Neural cell (in vitro differentiated cells): ENCODE data around the gene MCM7. TPM values are rescaled to one million over a fixed set of nuclear protein-coding genes. Genes with fewer than 3 reads are reported as not detected.

Experiments used
- H2AFZ ChIP-seq: fragments of 200-600, 300-800 bp; sonication (generic), shearing (Covaris generic); 2 replicates; pipeline ENCODE4 v1.6.0; 2014; ENCODE audit warnings: low read depth, mild to moderate bottlenecking, antibody characterized with exemption, low read length, moderate library complexity
- H3F3A ChIP-seq: fragments of 200-600 bp; shearing (Covaris generic); 2 replicates; pipeline ENCODE4 v1.6.1; 2016; ENCODE audit warnings: mild to moderate bottlenecking, moderate library complexity, mixed read lengths, antibody characterized with exemption, low read length; ENCODE audit not compliant: insufficient read depth, poor library complexity, severe bottlenecking
- H3K27ac ChIP-seq: fragments of 200-600, 300-800 bp; sonication (generic), shearing (Covaris generic); 2 replicates; pipeline ENCODE4 v1.5.1; 2014; ENCODE audit warnings: mild to moderate bottlenecking, low read length, moderate library complexity
- H3K27me3 ChIP-seq: fragments of 300-800, 200-600 bp; sonication (generic), shearing (Covaris generic); 2 replicates; pipeline ENCODE4 v1.6.0; 2014; ENCODE audit warnings: mild to moderate bottlenecking, low read depth, low read length, moderate library complexity; ENCODE audit not compliant: insufficient read depth
- H3K36me3 ChIP-seq: fragments of 300-800, 200-600 bp; sonication (generic), shearing (Covaris generic); 2 replicates; pipeline ENCODE4 v1.5.1; 2014; ENCODE audit warnings: mild to moderate bottlenecking, antibody characterized with exemption, low read length, moderate library complexity; ENCODE audit not compliant: insufficient read depth
- H3K4me2 ChIP-seq: fragments of 300-800, 200-600 bp; sonication (generic), shearing (Covaris generic); 2 replicates; pipeline ENCODE4 v1.6.0; 2014; ENCODE audit warnings: mild to moderate bottlenecking, low read length
- H3K4me3 ChIP-seq: fragments of 300-800, 200-600 bp; sonication (generic), shearing (Covaris generic); 2 replicates; pipeline ENCODE4 v1.5.1; 2014; ENCODE audit warnings: mild to moderate bottlenecking, low read length, moderate library complexity
- H3K79me2 ChIP-seq: fragments of 200-600 bp; shearing (Covaris generic); replicated peaks from 2 replicates; pipeline ENCODE4 v1.6.0; 2014; ENCODE audit warnings: mild to moderate bottlenecking, low read length, moderate library complexity; ENCODE audit not compliant: insufficient read depth
- H3K9ac ChIP-seq: fragments of 300-800, 200-600 bp; sonication (generic), shearing (Covaris generic); 2 replicates; pipeline ENCODE4 v1.6.1; 2016; ENCODE audit warnings: mild to moderate bottlenecking, low read length, mixed read lengths
- H3K9me2 ChIP-seq: fragments of 200-600 bp; shearing (Covaris generic); 2 replicates; pipeline ENCODE4 v1.6.1; 2016; ENCODE audit warnings: mild to moderate bottlenecking, low read length, mixed read lengths; ENCODE audit not compliant: insufficient read depth
- H3K9me3 ChIP-seq: fragments of 200-600, 300-800 bp; sonication (generic), shearing (Covaris generic); 2 replicates; pipeline ENCODE4 v1.6.1; 2016; ENCODE audit warnings: mild to moderate bottlenecking, mixed run types, low read length, moderate library complexity, mixed read lengths
- H4K20me1 ChIP-seq: fragments of 200-600 bp; shearing (Covaris generic); 2 replicates; pipeline ENCODE4 v1.6.1; 2016; ENCODE audit warnings: mild to moderate bottlenecking, mixed run types; ENCODE audit not compliant: insufficient read depth
- CTCF ChIP-seq: fragments of 450-650 bp; IDR thresholded peaks from 2 replicates; pipeline ENCODE4 v1.5.1; 2014; ENCODE audit warnings: antibody characterized with exemption, mild to moderate bottlenecking, moderate library complexity; ENCODE audit not compliant: poor library complexity, severe bottlenecking
- EP300 ChIP-seq: fragments of 450-650 bp; conservative IDR thresholded peaks from 2 replicates; pipeline ENCODE4 v1.6.1; 2014; ENCODE audit warnings: antibody characterized with exemption, mild to moderate bottlenecking, moderate library complexity; ENCODE audit not compliant: poor library complexity, severe bottlenecking
- EZH2 ChIP-seq: fragments of 200-600, 300-800 bp; shearing (Covaris generic), sonication (generic); IDR thresholded peaks from 2 replicates; pipeline ENCODE4 v1.6.1; 2014; ENCODE audit warnings: antibody characterized with exemption, low read length, borderline replicate concordance, mild to moderate bottlenecking; ENCODE audit not compliant: insufficient read depth, poor library complexity, severe bottlenecking
- MXI1 ChIP-seq: fragments of 450-650 bp; conservative IDR thresholded peaks from 2 replicates; pipeline ENCODE4 v1.6.1; 2014; ENCODE audit warnings: antibody characterized with exemption, mild to moderate bottlenecking; ENCODE audit not compliant: poor library complexity, severe bottlenecking
- POLR2AphosphoS5 ChIP-seq: IDR thresholded peaks from 2 replicates; pipeline ENCODE4 v1.6.1; 2012
- RAD21 ChIP-seq: fragments of 450-650 bp; conservative IDR thresholded peaks from 2 replicates; pipeline ENCODE4 v1.6.1; 2014; ENCODE audit warnings: antibody characterized with exemption, mild to moderate bottlenecking, moderate library complexity
- REST ChIP-seq: IDR thresholded peaks from 2 replicates; pipeline ENCODE4 v1.6.1; 2012; ENCODE audit warnings: borderline replicate concordance
- SMC3 ChIP-seq: fragments of 450-650 bp; conservative IDR thresholded peaks from 2 replicates; pipeline ENCODE4 v1.6.1; 2014; ENCODE audit warnings: antibody characterized with exemption, mild to moderate bottlenecking, moderate library complexity; ENCODE audit not compliant: poor library complexity
- TAF1 ChIP-seq: IDR thresholded peaks from 2 replicates; pipeline ENCODE4 v1.6.1; 2012; ENCODE audit warnings: low read depth
- polyA plus RNA-seq: library from polyadenylated mRNA; depleted of rRNA; stranded (reverse); fragments of >200 nt; gene quantifications from 2 replicates; pipeline ENCODE4 v1.2.3, GENCODE V29; 2014

Gene MCM7
- polyA plus RNA-seq, 1 donor from 2014 or later = 146 TPM

- H3K4me3 ChIP-seq = no peak overlapping the region
- no peak overlapping the region for H3K9ac ChIP-seq
- H3K79me2 ChIP-seq = no peaks in the 10 kb centered on the region
- TF ChIP-seq EZH2 = no peak
- no peak for TF ChIP-seq EP300
- no peak for TF ChIP-seq SMC3
- no peak for TF ChIP-seq CTCF
- TF ChIP-seq MXI1 = no peak
- no peak for TF ChIP-seq POLR2AphosphoS5
- no peak for TF ChIP-seq RAD21
- no peak for TF ChIP-seq TAF1
- TF ChIP-seq REST = no peak
- no peak overlapping the region for H2AFZ ChIP-seq
- no peak overlapping the region for H3K27ac ChIP-seq
- no peaks in the 10 kb centered on the region for H3K27me3 ChIP-seq
- H3F3A ChIP-seq = no peaks in the 10 kb centered on the region
- no peaks in the 10 kb centered on the region for H3K36me3 ChIP-seq
- H3K9me2 ChIP-seq = no peaks in the 10 kb centered on the region
- H4K20me1 ChIP-seq = no peaks in the 10 kb centered on the region
- H3K9me3 ChIP-seq = no peaks in the 10 kb centered on the region
- no peak overlapping the region for H3K4me2 ChIP-seq
These were observed 36.9 kb upstream of the MCM7 start for GRCh38 chr7:100137851-100138760.

GRCh38 chr7:100132697-100133151 is 31.5 kb upstream of the MCM7 start:
- Histone ChIP-seq H3K4me3 (no peak overlapping the region), H2AFZ (no peak overlapping the region), H3K27me3 (no peaks in the 10 kb centered on the region), H3K9me3 (no peaks in the 10 kb centered on the region), H3K9ac (no peak overlapping the region), H3K79me2 (no peaks in the 10 kb centered on the region), H3K36me3 (no peaks in the 10 kb centered on the region), H3K4me2 (no peak overlapping the region), H3K27ac (no peak overlapping the region), H3F3A (no peaks in the 10 kb centered on the region), H3K9me2 (no peaks in the 10 kb centered on the region), H4K20me1 (no peaks in the 10 kb centered on the region)
- TF ChIP-seq POLR2AphosphoS5 (no peak), CTCF (peak; percentile 70), EP300 (no peak), SMC3 (peak; percentile 67), REST (no peak), RAD21 (peak; percentile 72)
